Heart right ventricle (tissue), 16 donors: Measurements from ENCODE around the gene IQCK. TPM values are rescaled to one million over a fixed set of nuclear protein-coding genes. Genes with fewer than 3 reads are reported as not detected.
"Not testable (repeated sequence)": the region's sequence is repeated elsewhere in the genome, so short reads cannot be mapped to it uniquely, and the experiment has no call there.

Experiments used
- ATAC-seq, 8 donors: fragments of 200-7000 bp; cut with Tn5 transposase; one replicate each; pipeline ENCODE4 v1.9.1; 2020; ENCODE audit warnings: mild to moderate bottlenecking in 8 of 8, moderate library complexity in 8 of 8, moderate number of reproducible peaks in 1 of 8
- DNase-seq, 2 donors: peaks; one replicate each; pipeline ENCODE4 v3.0.0-alpha.2; 2020
- H3K27ac ChIP-seq, 10 donors: fragments of 200-600 bp; sonication (generic) in 2 of 10; one replicate each; pipeline versions ENCODE4 v1.5.0 to v1.8.0; 2020 to 2022; ENCODE audit warnings: mild to moderate bottlenecking in 3 of 10
- H3K27me3 ChIP-seq, 7 donors: fragments of 200-600 bp; one replicate each; pipeline ENCODE4 v1.8.0; 2021 to 2022; ENCODE audit warnings: mild to moderate bottlenecking in 2 of 7
- H3K36me3 ChIP-seq, 9 donors: fragments of 200-600 bp; sonication (generic) in 1 of 9; one replicate each; pipeline versions ENCODE4 v1.5.0 to v1.8.0; 2020 to 2022; ENCODE audit warnings: mild to moderate bottlenecking in 2 of 9
- H3K4me1 ChIP-seq, 9 donors: fragments of 200-600 bp; sonication (generic) in 1 of 9; one replicate each; pipeline versions ENCODE4 v1.5.0 to v1.8.0; 2020 to 2022; ENCODE audit warnings: mild to moderate bottlenecking in 4 of 9
- H3K4me3 ChIP-seq, 10 donors: fragments of 200-600 bp; sonication (generic) in 2 of 10; one replicate each; pipeline versions ENCODE4 v1.5.0 to v1.8.0; 2020 to 2022; ENCODE audit warnings: mild to moderate bottlenecking in 7 of 10, moderate library complexity in 2 of 10
- H3K9me3 ChIP-seq, 11 donors: fragments of 200-600 bp in 10 of 11; sonication (generic) in 2 of 11; one replicate each; pipeline versions ENCODE4 v1.5.0 to v1.8.0; 2013 to 2022; ENCODE audit warnings: mild to moderate bottlenecking in 2 of 11, control low read depth in 1 of 11, moderate library complexity in 1 of 11
- WGBS, 2 donors: extraction: QIAGEN DNeasy Blood & Tissue Kit; methylation state at CpG; one replicate each; pipeline ENCODE4 v1.1.7; 2013; ENCODE audit warnings: inconsistent platforms in 1 of 2; 5-methylcytosine and 5-hydroxymethylcytosine counted together
- intact Hi-C, 10 donors: fragments of 100-400 bp; cut with DNase I; formaldehyde crosslinking; loops; one replicate each; pipeline versions ENCODE4 v1.11.1 to v1.14.2; 2022
- polyA plus RNA-seq, 2 donors: library from polyadenylated mRNA; stranded (reverse); fragments of 200-250 nt; gene quantifications; one replicate each; pipeline ENCODE4 v1.2.3, GENCODE V29; 2013
- total RNA-seq, 10 donors: library from RNA; stranded (reverse); fragmentation: NEBNext Ultra II Directional in 3 of 10; extraction: Animal tissue kit (Norgen Biotek cat#: 25700) in 3 of 10; gene quantifications; one replicate each; pipeline versions ENCODE4 v1.2.1 to v1.2.4, GENCODE V29; 2021 to 2023
- TF ChIP-seq, protein P1 (sequence below), 9 donors: fragments of 200-600 bp; sonication (generic) in 2 of 9; IDR thresholded peaks; one replicate each; pipeline versions ENCODE4 v1.5.0 to v1.8.0; 2021 to 2022; ENCODE audit warnings: antibody characterized with exemption in 9 of 9, mild to moderate bottlenecking in 5 of 9, moderate library complexity in 1 of 9
- donor health status: Arrhythmogenic right ventricular cardiomyopathy.
- donor health status: ischemic (EF 13 %, LVEDD 7.1; RV severe dilation, severe dysfunction).
- donor health status: healthy with polysubstance abuse.
- donor health status: DM: no; HTN: yes; CAD: no.
- donor health status: DM: no; HTN: no; CAD: no.
- donor health status: ischemic (EF 25% LVEDD 6.9; RV normal size, moderate dysfunction).
- donor health status: ischemic (EF 25% LVEDD 5.7; RV mildly dilated, moderate dysfunction).
- donor health status: healthy.
- donor health status: DM: yes; HTN: yes; CAD: no.
- donor health status: Ischemic cardiomyopathy.
- donor health status: ischemic (EF 35%, LVEDD 5.7; RV mildly dilated, moderate dysfunction).
- donor health status: nonischemic (EF 11% LVEDD 7.7; RV severe dilation, severe dysfunction).
- donor health status: DM: yes; HTN: yes; CAD: no.
- donor health status: PGD.
- donor health status: ischemic (EF 29% LVEDD 5.4; RV normal size, mild dysfunction).
- donor health status: nonischemic (EF 23%, LVEDD 6.1; RV moderate dilation, normal function).

The IQCK gene
- total and polyA plus RNA-seq, 12 donors = 5.5 to 11.7 (median 7.4) TPM

DNA sequence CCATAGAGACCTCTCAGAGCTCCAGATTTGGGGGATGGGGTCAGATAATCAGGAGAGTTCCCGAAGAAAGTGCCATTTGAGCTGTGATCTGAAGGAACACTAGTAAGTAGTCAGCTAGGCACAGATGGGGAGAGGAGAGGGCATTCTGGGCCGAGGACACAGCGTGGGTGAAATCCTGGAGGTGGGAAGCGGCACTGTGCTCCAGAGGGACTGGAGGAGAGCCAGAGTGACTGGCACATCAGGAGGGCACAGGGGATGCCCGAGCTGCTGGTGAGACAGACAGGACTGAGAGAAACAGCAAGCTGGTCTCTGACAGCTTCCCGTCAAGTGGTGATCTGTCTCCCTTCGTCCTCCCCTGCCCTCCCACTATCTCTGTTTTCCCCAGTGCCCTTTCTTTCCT is 40.7 kb upstream of the IQCK start:
- peaks cover 0 to 72% (median 5%) of the 10 kb centered on the region in 9 donors for H3K36me3 ChIP-seq
- H3K9me3 ChIP-seq = no peaks in the 10 kb centered on the region
- peak overlapping the region in 1 of 10 donors; percentile 35 for H3K27ac ChIP-seq
- ATAC-seq = peak; percentile 17 to 92 (median 72)
- DNase-seq = peak in 1 of 2 donors; percentile 26
- TF ChIP-seq, protein P1, sequence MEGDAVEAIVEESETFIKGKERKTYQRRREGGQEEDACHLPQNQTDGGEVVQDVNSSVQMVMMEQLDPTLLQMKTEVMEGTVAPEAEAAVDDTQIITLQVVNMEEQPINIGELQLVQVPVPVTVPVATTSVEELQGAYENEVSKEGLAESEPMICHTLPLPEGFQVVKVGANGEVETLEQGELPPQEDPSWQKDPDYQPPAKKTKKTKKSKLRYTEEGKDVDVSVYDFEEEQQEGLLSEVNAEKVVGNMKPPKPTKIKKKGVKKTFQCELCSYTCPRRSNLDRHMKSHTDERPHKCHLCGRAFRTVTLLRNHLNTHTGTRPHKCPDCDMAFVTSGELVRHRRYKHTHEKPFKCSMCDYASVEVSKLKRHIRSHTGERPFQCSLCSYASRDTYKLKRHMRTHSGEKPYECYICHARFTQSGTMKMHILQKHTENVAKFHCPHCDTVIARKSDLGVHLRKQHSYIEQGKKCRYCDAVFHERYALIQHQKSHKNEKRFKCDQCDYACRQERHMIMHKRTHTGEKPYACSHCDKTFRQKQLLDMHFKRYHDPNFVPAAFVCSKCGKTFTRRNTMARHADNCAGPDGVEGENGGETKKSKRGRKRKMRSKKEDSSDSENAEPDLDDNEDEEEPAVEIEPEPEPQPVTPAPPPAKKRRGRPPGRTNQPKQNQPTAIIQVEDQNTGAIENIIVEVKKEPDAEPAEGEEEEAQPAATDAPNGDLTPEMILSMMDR (IDR thresholded peaks at IDR 0.05) = no peak
- intact Hi-C loops = no loop called here
- H3K4me1 ChIP-seq = peaks cover 0 to 20% (median 0%) of the 10 kb centered on the region in 9 donors
- no peak overlapping the region for H3K4me3 ChIP-seq
- H3K27me3 ChIP-seq = no peaks in the 10 kb centered on the region
- WGBS, 2 donors = 66 to 69% methylated on average over 7 of the region's 7 CpGs

DNA sequence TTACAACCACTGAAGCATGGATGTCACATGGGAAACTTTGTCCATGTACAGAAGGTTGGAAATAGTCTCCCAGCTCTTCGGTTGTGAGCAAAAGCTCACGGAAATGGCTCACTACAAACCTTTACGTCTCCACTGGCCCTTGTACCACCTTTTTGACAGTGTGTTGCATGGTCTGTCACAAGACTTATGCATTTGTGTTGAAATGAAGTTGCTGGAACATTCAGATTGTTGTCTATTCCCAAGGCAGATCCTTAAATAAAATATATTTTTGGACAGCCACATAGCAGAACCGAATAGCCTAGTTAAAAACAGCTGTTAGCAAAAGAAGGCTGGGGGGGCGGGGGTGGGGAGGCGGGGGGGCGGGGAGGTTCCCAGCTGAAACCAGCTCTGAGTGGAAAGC is 39.3 kb upstream of the IQCK start:
- H3K9me3 ChIP-seq = peaks cover 0 to 5% (median 0%) of the 10 kb centered on the region in 11 donors
- 76 to 84% methylated on average over 7 of the region's 7 CpGs for WGBS, 2 donors
- ATAC-seq (peak in 2 of 8 donors; percentile 26 to 46), DNase-seq (no peak)
- peak overlapping the region in 1 of 10 donors; percentile 13 for H3K27ac ChIP-seq
- intact Hi-C loops = no loop called here
- no peak overlapping the region for H3K4me3 ChIP-seq
- TF ChIP-seq, protein P1 (IDR thresholded peaks at IDR 0.05) = no peak
- no peaks in the 10 kb centered on the region for H3K27me3 ChIP-seq
- peaks cover 0 to 20% (median 0%) of the 10 kb centered on the region in 9 donors for H3K4me1 ChIP-seq
- H3K36me3 ChIP-seq = peaks cover 0 to 72% (median 19%) of the 10 kb centered on the region in 9 donors

DNA sequence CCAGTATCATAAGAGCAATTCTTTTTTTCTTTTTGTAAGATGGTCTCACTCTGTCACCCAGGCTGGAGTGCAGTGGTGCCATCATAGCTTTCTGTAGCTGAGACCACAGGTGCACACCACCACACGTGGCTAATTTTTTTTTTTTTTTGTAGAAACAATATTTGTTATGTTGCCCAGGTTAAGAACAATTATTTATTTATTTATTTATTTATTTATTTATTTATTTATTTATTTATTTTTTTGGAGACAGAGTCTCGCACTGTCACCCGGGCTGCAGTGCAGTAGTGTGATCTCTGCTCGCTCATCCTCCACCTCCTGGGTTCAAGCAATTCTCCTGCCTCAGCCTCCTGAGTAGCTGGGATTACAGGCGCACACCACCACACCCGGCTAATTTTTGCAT is 38.8 kb upstream of the IQCK start:
- H3K36me3 ChIP-seq = peaks cover 0 to 75% (median 24%) of the 10 kb centered on the region in 9 donors
- peaks cover 0 to 20% (median 0%) of the 10 kb centered on the region in 9 donors for H3K4me1 ChIP-seq
- ATAC-seq, H3K27ac ChIP-seq, DNase-seq, H3K9me3 ChIP-seq, H3K27me3 ChIP-seq, intact Hi-C loops, H3K4me3 ChIP-seq: not testable (repeated sequence)
- WGBS, 2 donors = 95 to 98% methylated on average over 6 of the region's 6 CpGs

DNA sequence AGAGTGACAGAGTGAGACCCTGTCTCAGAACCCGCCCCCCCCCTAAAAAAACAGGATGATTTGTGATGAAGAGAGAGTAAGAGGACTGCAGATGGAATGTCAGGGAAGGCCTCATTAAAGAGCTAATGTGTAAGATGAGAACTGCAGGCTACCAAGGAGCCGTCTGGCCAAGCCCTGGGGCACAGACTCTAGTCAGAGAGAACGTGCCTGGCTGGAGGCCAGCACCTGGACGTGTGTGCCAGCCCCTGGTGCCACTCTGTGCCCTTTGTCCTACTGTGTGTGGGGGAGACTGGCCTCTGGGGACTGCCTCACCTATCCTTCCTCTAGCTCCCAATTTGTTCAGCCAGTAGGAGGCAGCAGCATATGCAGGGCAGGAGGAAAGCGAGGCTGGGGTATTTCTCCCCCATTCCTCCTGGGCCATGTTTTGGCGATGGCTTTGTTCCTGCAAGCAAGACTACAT is 37.2 kb upstream of the IQCK start:
- Histone ChIP-seq H3K27ac (no peak overlapping the region), H3K27me3 (no peaks in the 10 kb centered on the region), H3K4me3 (no peak overlapping the region), H3K4me1 (peaks cover 0 to 20% (median 0%) of the 10 kb centered on the region in 9 donors), H3K9me3 (peaks cover 0 to 14% (median 0%) of the 10 kb centered on the region in 11 donors), H3K36me3 (peaks cover 0 to 79% (median 28%) of the 10 kb centered on the region in 9 donors)
- 74 to 79% methylated on average over 6 of the region's 6 CpGs for WGBS, 2 donors
- intact Hi-C loops = loop anchor here in 1 of 10 donors (10.0 kb wide), 1 partner anchor 76 kb away; no protein-coding TSS in a partner anchor
- DNase-seq (no peak), ATAC-seq (peak in 1 of 8 donors; percentile 50)
- TF ChIP-seq, protein P1 (IDR thresholded peaks at IDR 0.05) = peak in 4 of 9 donors; percentile 13 to 39 (median 18)

DNA sequence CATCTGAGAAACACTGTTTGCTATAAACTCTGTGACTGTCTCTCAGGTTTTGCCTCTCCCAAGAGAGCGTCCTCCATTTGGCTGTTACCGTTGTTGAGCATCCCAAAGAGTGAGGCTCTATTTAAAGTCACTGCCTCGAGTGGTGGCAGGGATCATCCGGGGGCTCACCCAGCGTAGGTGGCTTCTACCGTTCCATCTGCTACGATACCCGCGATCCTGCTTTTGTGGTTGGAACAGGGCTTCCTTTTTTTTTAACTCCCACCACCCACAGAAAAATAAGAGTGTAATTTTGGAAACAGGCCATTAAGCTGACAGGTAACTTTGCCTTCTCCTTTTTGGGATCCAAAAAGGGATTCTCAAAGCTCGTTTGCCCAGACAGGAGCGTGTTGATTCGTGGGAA is 36.4 kb upstream of the IQCK start:
- no peak overlapping the region for H3K27ac ChIP-seq
- H3K4me3 ChIP-seq = no peak overlapping the region
- no peaks in the 10 kb centered on the region for H3K27me3 ChIP-seq
- TF ChIP-seq, protein P1 (IDR thresholded peaks at IDR 0.05) = no peak
- DNase-seq (no peak), ATAC-seq (no peak)
- H3K36me3 ChIP-seq = peaks cover 0 to 79% (median 28%) of the 10 kb centered on the region in 9 donors
- 88 to 92% methylated on average over 12 of the region's 12 CpGs for WGBS, 2 donors
- peaks cover 0 to 20% (median 0%) of the 10 kb centered on the region in 9 donors for H3K4me1 ChIP-seq
- peaks cover 0 to 14% (median 0%) of the 10 kb centered on the region in 11 donors for H3K9me3 ChIP-seq
- intact Hi-C loops = loop anchor here in 1 of 10 donors (10.0 kb wide), 1 partner anchor 77 kb away; no protein-coding TSS in a partner anchor
